ENCODE data around the gene TNFRSF12A. TPM values are rescaled to one million over a fixed set of nuclear protein-coding genes. Genes with fewer than 3 reads are reported as not detected.

TNFRSF12A gene
- total RNA-seq, 1 donor from 2014 or later = 71.3 TPM

GRCh38 chr16:2986623-2987188 is 33.5 kb upstream of the TNFRSF12A start:
- no peak overlapping the region for H3K27ac Mint-ChIP-seq (ENCODE audit: unreplicated experiment)
- peaks cover 19% of the 10 kb centered on the region for H3K4me1 Mint-ChIP-seq (ENCODE audit: unreplicated experiment)

GRCh38 chr16:2987286-2987685 is 32.9 kb upstream of the TNFRSF12A start:
- no peak for TF ChIP-seq CTCF (IDR thresholded peaks at IDR 0.05)
- Mint-ChIP-seq H3K36me3 (ENCODE audit: unreplicated experiment) (no peaks in the 10 kb centered on the region), H3K4me1 (ENCODE audit: unreplicated experiment) (peaks cover 18% of the 10 kb centered on the region), H3K9me3 (ENCODE audit: unreplicated experiment) (no peaks in the 10 kb centered on the region), H3K4me3 (ENCODE audit: unreplicated experiment) (no peak overlapping the region), H3K27me3 (ENCODE audit: unreplicated experiment) (no peaks in the 10 kb centered on the region), H3K27ac (ENCODE audit: unreplicated experiment) (no peak overlapping the region)
- DNase-seq (ENCODE audit: extremely low spot score, unreplicated experiment) = no peak

More at GRCh38 chr16:2986623-2987188, 33.5 kb upstream of the TNFRSF12A start:
- DNase-seq (ENCODE audit: extremely low spot score, unreplicated experiment) = no peak
- Mint-ChIP-seq H3K9me3 (ENCODE audit: unreplicated experiment) (no peaks in the 10 kb centered on the region), H3K4me3 (ENCODE audit: unreplicated experiment) (no peak overlapping the region), H3K36me3 (ENCODE audit: unreplicated experiment) (no peaks in the 10 kb centered on the region), H3K27me3 (ENCODE audit: unreplicated experiment) (no peaks in the 10 kb centered on the region)
- no peak for TF ChIP-seq CTCF (IDR thresholded peaks at IDR 0.05)

- no peaks in the 10 kb centered on the region for H3K36me3 Mint-ChIP-seq (ENCODE audit: unreplicated experiment)
- no peak for TF ChIP-seq CTCF (IDR thresholded peaks at IDR 0.05)
- no peak overlapping the region for H3K4me3 Mint-ChIP-seq (ENCODE audit: unreplicated experiment)
- H3K9me3 Mint-ChIP-seq (ENCODE audit: unreplicated experiment) = no peaks in the 10 kb centered on the region
- H3K27me3 Mint-ChIP-seq (ENCODE audit: unreplicated experiment) = no peaks in the 10 kb centered on the region
- peaks cover 18% of the 10 kb centered on the region for H3K4me1 Mint-ChIP-seq (ENCODE audit: unreplicated experiment)
- no peak overlapping the region for H3K27ac Mint-ChIP-seq (ENCODE audit: unreplicated experiment)
- DNase-seq (ENCODE audit: extremely low spot score, unreplicated experiment) = no peak
Observed at GRCh38 chr16:2987833-2988232, 32.3 kb upstream of the TNFRSF12A start.

- no peaks in the 10 kb centered on the region for H3K9me3 Mint-ChIP-seq (ENCODE audit: unreplicated experiment)
- TF ChIP-seq CTCF (IDR thresholded peaks at IDR 0.05) = no peak
- no peak overlapping the region for H3K4me3 Mint-ChIP-seq (ENCODE audit: unreplicated experiment)
- no peaks in the 10 kb centered on the region for H3K36me3 Mint-ChIP-seq (ENCODE audit: unreplicated experiment)
- no peaks in the 10 kb centered on the region for H3K27me3 Mint-ChIP-seq (ENCODE audit: unreplicated experiment)
- peaks cover 18% of the 10 kb centered on the region for H3K4me1 Mint-ChIP-seq (ENCODE audit: unreplicated experiment)
- H3K27ac Mint-ChIP-seq (ENCODE audit: unreplicated experiment) = no peak overlapping the region
- no peak for DNase-seq (ENCODE audit: extremely low spot score, unreplicated experiment)
Observed at GRCh38 chr16:2988590-2989099, 31.5 kb upstream of the TNFRSF12A start.

- Mint-ChIP-seq H3K27me3 (ENCODE audit: unreplicated experiment) (no peaks in the 10 kb centered on the region), H3K27ac (ENCODE audit: unreplicated experiment) (no peak overlapping the region), H3K4me1 (ENCODE audit: unreplicated experiment) (peaks cover 15% of the 10 kb centered on the region), H3K36me3 (ENCODE audit: unreplicated experiment) (no peaks in the 10 kb centered on the region), H3K9me3 (ENCODE audit: unreplicated experiment) (no peaks in the 10 kb centered on the region), H3K4me3 (ENCODE audit: unreplicated experiment) (no peak overlapping the region)
- TF ChIP-seq CTCF (IDR thresholded peaks at IDR 0.05) = no peak
- DNase-seq (ENCODE audit: extremely low spot score, unreplicated experiment) = no peak
Observed at GRCh38 chr16:2990891-2991290, 29.3 kb upstream of the TNFRSF12A start.
